BJ (cell line): ENCODE measurements around the gene DNAJA3. TPM values are rescaled to one million over a fixed set of nuclear protein-coding genes. Genes with fewer than 3 reads are reported as not detected.

ENCODE experiments used
- CTCF ChIA-PET: fragments of 350-600 bp; formaldehyde crosslinking; extraction: SDS; loops from one replicate; lab custom pipeline; 2021; ENCODE audit warnings: antibody characterized with exemption, inconsistent platforms; lab: Yijun Ruan, JAX
- POLR2A ChIA-PET: fragments of 300-600 bp; sonication (Branson Sonifier 250); formaldehyde crosslinking; extraction: SDS; loops from one replicate; lab custom pipeline; 2021; ENCODE audit warnings: antibody characterized with exemption; lab: Charles Lee
- DNase-seq: peaks from one replicate; pipeline ENCODE4 v3.0.0-alpha.2; 2011; ENCODE audit warnings: low read depth
- H3K27me3 ChIP-seq: 2 replicates; pipeline ENCODE4 v1.6.0; 2011; ENCODE audit warnings: low read length; ENCODE audit not compliant: control insufficient read depth, insufficient read depth
- H3K36me3 ChIP-seq: 2 replicates; pipeline ENCODE4 v1.5.1; 2011; ENCODE audit warnings: low read length; ENCODE audit not compliant: control insufficient read depth, insufficient read depth
- H3K4me3 ChIP-seq: 2 replicates; pipeline ENCODE4 v1.5.1; 2011; ENCODE audit warnings: low read depth, mild to moderate bottlenecking, control low read depth, low read length
- polyA plus RNA-seq: library from polyadenylated mRNA; depleted of rRNA; stranded (reverse); fragments of >200 nt; gene quantifications from 2 replicates; pipeline ENCODE4 v1.2.3, GENCODE V29; 2011
- TF ChIP-seq, protein P1 (sequence below): IDR thresholded peaks from 2 replicates; pipeline ENCODE4 v1.5.1; 2011; ENCODE audit warnings: low read depth, mild to moderate bottlenecking, control low read depth, inconsistent platforms, low read length, moderate library complexity; ENCODE audit not compliant: insufficient read depth

Gene DNAJA3
- polyA plus RNA-seq, 1 experiment = 48.8 TPM

DNA sequence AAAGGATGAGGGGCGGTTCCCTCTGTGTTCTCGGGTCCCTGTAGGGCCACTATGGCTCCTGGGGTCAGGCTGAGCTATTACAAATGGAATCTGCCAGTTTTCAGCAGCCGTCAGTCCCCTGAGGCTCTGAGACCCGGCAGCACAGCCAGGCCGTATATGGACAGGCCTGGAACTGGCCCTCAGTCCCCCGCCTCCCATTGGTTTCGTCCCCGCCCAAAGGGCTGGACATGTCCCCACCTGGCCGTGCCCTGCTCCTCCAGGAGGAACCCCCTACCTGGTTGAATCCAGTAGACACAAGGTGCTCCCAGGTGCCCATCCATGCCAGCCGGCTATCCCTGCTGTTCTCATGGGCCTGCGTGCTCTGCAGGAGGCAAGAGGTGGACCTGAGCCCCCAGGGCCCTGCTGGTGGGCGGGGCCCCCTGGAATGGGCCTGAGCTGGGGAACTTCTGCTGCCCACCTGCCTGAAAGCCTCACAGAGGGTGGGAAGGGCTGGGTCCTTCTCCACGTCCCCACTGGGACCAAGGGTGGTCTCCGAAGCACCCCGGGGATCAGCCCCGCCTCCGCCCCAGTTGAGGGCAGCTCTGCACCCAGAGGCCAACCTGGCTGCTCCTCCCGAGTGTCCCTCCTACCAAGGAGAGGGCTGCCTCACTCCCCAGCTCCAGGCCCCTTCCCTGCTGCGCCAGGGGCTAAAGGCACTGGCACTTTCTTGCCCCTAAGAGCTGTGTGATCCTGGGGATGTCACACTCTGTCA lies 37.2 kb upstream of the DNAJA3 start:
- ChIA-PET CTCF (interaction anchor here (1.0 to 10.3 kb wide), 4 partner anchors 9 to 29 kb away, joined by 3 to 120 read pairs (median 8); no protein-coding TSS in a partner anchor), POLR2A (no interaction called here)
- Histone ChIP-seq H3K27me3 (no peaks in the 10 kb centered on the region), H3K36me3 (peaks cover 8% of the 10 kb centered on the region), H3K4me3 (no peak overlapping the region)
- TF ChIP-seq, protein P1, sequence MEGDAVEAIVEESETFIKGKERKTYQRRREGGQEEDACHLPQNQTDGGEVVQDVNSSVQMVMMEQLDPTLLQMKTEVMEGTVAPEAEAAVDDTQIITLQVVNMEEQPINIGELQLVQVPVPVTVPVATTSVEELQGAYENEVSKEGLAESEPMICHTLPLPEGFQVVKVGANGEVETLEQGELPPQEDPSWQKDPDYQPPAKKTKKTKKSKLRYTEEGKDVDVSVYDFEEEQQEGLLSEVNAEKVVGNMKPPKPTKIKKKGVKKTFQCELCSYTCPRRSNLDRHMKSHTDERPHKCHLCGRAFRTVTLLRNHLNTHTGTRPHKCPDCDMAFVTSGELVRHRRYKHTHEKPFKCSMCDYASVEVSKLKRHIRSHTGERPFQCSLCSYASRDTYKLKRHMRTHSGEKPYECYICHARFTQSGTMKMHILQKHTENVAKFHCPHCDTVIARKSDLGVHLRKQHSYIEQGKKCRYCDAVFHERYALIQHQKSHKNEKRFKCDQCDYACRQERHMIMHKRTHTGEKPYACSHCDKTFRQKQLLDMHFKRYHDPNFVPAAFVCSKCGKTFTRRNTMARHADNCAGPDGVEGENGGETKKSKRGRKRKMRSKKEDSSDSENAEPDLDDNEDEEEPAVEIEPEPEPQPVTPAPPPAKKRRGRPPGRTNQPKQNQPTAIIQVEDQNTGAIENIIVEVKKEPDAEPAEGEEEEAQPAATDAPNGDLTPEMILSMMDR = no peak
- no peak for DNase-seq

DNA sequence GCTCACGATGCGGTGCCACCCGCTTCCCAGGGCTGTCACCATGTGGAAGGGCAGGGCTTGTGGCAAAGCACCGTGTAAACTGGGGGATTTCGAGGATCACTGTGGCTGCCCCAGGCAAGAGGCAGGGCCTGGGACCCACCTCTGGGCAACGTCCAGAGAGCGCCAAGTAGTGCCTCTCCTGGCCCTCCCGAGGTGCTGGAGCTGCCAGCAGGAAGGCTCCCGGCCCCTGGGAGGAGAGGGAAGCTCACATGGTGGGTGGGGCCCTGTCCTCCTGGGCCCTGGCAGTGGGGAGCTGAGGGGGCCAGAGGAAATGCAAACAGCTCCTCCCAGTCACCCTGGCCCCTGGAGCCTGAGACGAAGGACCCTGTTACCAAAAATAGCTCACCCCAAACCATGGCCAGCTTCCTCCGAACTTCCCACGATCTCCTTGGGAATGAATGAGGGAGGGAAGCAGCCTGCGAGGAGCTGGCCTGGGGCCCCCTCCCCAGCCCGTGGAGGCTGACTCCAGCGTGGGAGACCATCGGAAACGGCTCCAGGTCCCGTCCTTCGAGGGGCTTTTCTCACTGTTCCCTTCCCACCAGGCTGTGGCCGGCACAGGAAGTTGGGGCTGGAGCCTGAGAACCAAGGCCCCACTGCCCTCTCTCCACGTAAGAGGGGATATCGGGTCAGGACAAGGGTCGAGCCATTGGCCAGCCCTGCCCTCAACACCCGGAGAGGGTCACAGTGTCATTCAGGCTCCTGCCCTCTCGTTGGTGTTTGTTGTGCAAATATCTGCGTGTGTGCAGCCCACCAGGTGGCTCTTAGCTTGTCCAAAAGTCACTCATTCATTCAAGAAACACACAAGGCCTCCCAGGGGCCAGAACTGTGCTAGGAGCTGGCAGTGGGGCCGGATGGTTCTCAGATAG lies 36.4 kb upstream of the DNAJA3 start:
- CTCF ChIA-PET = interaction anchor here (0.6 to 10.3 kb wide), 6 partner anchors 10 to 70 kb away, joined by 3 to 120 read pairs (median 4); no protein-coding TSS in a partner anchor
- TF ChIP-seq, protein P1 = no peak
- no peak for DNase-seq
- POLR2A ChIA-PET = no interaction called here
- peaks cover 3% of the 10 kb centered on the region; the same call in 1 of the 2 replicates for H3K36me3 ChIP-seq
- no peak overlapping the region for H3K4me3 ChIP-seq
- H3K27me3 ChIP-seq = no peaks in the 10 kb centered on the region

DNA sequence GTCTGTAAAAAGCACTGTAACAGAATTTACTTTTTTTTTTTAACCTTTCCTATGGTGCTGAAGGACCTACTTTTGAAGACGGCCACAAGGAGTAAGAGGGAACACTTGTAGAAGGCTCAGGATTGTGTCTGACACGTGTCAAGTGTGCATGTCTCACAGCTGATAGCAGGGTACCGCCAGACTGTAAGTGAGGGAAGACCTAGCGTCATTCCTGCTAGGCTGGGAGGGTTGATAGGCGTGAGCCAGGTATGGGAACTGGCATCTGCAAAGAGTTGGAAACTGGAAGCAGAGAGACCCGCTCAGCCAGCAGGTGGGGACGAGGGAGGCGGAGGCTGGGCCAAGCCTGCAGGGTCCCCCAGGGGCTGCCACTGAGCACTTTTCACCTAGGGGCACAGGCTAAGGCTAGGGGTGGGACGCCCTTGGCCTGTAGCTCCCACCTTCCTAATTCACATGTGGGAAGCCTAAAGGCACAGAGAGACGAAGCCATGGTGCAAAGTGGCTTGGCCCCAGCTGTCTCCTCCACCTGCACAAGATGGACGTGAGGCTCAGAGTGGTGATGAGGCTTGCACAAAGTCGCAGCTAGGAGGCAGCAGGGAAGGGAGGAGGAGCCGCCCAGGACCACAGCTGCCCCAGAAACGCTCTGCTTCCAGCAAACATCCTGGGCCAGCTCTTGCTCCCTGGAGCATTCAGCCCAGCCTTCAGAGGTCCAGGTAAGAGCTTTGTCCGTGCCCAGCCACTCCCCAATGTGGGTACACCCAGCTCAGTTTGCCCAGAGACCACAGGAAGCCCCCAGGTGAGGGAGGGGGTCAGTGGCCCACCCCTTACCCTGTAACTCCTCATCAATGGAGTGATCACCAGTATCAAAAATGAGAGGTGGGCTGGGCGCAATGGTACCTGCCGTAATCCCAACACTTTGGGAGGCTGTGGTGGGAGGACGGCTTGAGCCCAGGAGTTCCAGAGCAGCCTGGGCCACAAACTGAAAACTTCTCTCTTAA lies 35.1 kb upstream of the DNAJA3 start:
- TF ChIP-seq, protein P1 = 0 out of 2 replicates have a peak, but pooled peaks have one; percentile 4
- DNase-seq = no peak
- Histone ChIP-seq H3K36me3 (peaks cover 5% of the 10 kb centered on the region), H3K4me3 (no peak overlapping the region), H3K27me3 (no peaks in the 10 kb centered on the region)
- ChIA-PET CTCF (interaction anchor here (0.6 to 10.3 kb wide), 4 partner anchors 13 to 71 kb away, joined by 3 to 120 read pairs (median 8); no protein-coding TSS in a partner anchor), POLR2A (no interaction called here)

DNA sequence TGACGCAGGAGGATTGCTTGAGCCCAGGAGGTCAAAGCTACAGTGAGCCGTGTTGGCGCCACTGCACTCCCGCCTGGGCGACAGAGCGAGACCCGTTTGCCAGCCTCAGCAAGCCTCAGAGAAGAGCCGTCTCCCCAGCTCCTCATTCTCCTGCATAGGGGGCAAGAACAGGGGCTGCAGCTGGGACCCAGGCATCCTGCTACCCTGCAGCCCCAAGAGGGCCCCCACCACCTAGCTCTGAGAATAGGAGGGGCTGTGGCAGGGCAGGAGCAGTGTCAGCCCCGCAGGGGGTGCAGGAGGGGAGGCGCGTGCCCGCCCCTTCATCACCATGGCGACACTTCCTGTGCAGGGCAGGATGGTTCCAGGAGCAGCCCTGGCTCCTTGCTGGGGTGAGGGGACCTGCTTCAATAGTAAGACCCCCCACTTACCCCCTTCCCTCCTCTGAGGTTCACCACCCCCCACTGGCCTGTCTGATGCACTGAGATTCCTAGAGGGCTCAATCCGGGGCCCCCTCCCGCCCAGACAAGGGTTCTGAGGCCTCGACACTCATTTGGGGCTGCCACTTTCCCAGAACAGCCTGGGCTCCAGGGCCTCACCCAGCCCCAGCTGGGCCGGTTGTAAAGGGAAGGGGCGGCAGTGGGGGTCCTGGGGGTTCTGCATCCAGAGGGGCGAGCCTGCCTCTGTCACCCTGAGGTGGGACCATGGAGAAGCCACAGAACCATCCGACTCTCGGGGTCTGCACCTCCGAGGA lies 33.9 kb upstream of the DNAJA3 start:
- Histone ChIP-seq H3K27me3 (no peaks in the 10 kb centered on the region), H3K4me3 (no peak overlapping the region), H3K36me3 (peaks cover 5% of the 10 kb centered on the region)
- CTCF ChIA-PET = interaction anchor here (1.0 to 10.3 kb wide), 6 partner anchors 12 to 40 kb away, joined by 3 to 120 read pairs (median 13); partner anchors contain the start of genes PAM16 and VASN
- DNase-seq = no peak
- TF ChIP-seq, protein P1 = no peak
- POLR2A ChIA-PET = interaction anchor here (1.0 kb wide), 1 partner anchor 18 kb away, joined by 3 read pairs; no protein-coding TSS in a partner anchor
